Liver (tissue), 3 donors: ENCODE data around the gene RRM2.

ENCODE experiments used
- ATF3 ChIP-seq: IDR thresholded peaks from 2 replicates; pipeline ENCODE4 v1.6.1; 2016; ENCODE audit warnings: antibody characterized with exemption
- CTCF ChIP-seq: fragments of 150-350 bp; IDR thresholded peaks from 2 replicates; pipeline ENCODE4 v1.5.1; 2017; ENCODE audit warnings: improper control_type of control experiment, low read depth, low read length; ENCODE audit not compliant: missing input control
- FOXA2 ChIP-seq: IDR thresholded peaks from 2 replicates; pipeline ENCODE4 v1.6.1; 2016; ENCODE audit warnings: antibody characterized with exemption
- GABPA ChIP-seq, 2 donors: IDR thresholded peaks in 1 of 2; conservative IDR thresholded peaks in 1 of 2; 2 replicates each; pipeline ENCODE4 v1.6.1; 2016; ENCODE audit warnings: antibody characterized with exemption in 2 of 2, mild to moderate bottlenecking in 1 of 2, moderate library complexity in 1 of 2
- HNF4A ChIP-seq, 2 donors: conservative IDR thresholded peaks; 2 replicates each; pipeline ENCODE4 v1.6.1; 2016; ENCODE audit warnings: antibody characterized with exemption in 2 of 2, mild to moderate bottlenecking in 2 of 2
- JUND ChIP-seq, 2 donors: IDR thresholded peaks; 2 replicates each; pipeline ENCODE4 v1.6.1; 2016; ENCODE audit warnings: antibody characterized with exemption in 2 of 2
- RAD21 ChIP-seq, 2 donors: IDR thresholded peaks; 2 replicates each; pipeline ENCODE4 v1.6.1; 2016; ENCODE audit warnings: antibody characterized with exemption in 2 of 2, mild to moderate bottlenecking in 2 of 2
- REST ChIP-seq: IDR thresholded peaks from 2 replicates; pipeline ENCODE4 v1.6.1; 2016; ENCODE audit warnings: antibody characterized with exemption, mild to moderate bottlenecking
- RXRA ChIP-seq, 2 donors: IDR thresholded peaks; 2 replicates each; pipeline ENCODE4 v1.6.1; 2017 to 2018; ENCODE audit warnings: antibody characterized with exemption in 2 of 2, mild to moderate bottlenecking in 1 of 2
- SP1 ChIP-seq: IDR thresholded peaks from 2 replicates; pipeline ENCODE4 v1.6.1; 2018; ENCODE audit warnings: antibody characterized with exemption, mild to moderate bottlenecking
- TAF1 ChIP-seq: conservative IDR thresholded peaks from 2 replicates; pipeline ENCODE4 v1.6.1; 2016; ENCODE audit warnings: antibody characterized with exemption, mild to moderate bottlenecking
- ZBTB33 ChIP-seq: IDR thresholded peaks from 2 replicates; pipeline ENCODE4 v1.6.1; 2016; ENCODE audit warnings: antibody characterized with exemption
- TF ChIP-seq, protein P1 (sequence below): IDR thresholded peaks from 2 replicates; pipeline ENCODE4 v1.6.1; 2016; ENCODE audit warnings: antibody characterized with exemption
- donor health status: healthy.
- donor health status: healthy.

GRCh38 chr2:10087360-10087759 is 35.2 kb upstream of the RRM2 start:
- TF ChIP-seq CTCF (no peak), ATF3 (no peak), RAD21 (IDR thresholded peaks at IDR 0.05) (no peak), REST (no peak), GABPA (IDR thresholded peaks at IDR 0.05 in 1 of 2, conservative IDR thresholded peaks at IDR 0.05 in 1 of 2) (no peak), FOXA2 (no peak), JUND (IDR thresholded peaks at IDR 0.05) (no peak), ZBTB33 (no peak), TAF1 (no peak), SP1 (no peak), RXRA (IDR thresholded peaks at IDR 0.05) (no peak), HNF4A (conservative IDR thresholded peaks at IDR 0.05) (no peak)
- TF ChIP-seq, protein P1, sequence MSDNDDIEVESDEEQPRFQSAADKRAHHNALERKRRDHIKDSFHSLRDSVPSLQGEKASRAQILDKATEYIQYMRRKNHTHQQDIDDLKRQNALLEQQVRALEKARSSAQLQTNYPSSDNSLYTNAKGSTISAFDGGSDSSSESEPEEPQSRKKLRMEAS: no peak
